Measurements from ENCODE around the gene FGD3.

The FGD3 gene

DNA sequence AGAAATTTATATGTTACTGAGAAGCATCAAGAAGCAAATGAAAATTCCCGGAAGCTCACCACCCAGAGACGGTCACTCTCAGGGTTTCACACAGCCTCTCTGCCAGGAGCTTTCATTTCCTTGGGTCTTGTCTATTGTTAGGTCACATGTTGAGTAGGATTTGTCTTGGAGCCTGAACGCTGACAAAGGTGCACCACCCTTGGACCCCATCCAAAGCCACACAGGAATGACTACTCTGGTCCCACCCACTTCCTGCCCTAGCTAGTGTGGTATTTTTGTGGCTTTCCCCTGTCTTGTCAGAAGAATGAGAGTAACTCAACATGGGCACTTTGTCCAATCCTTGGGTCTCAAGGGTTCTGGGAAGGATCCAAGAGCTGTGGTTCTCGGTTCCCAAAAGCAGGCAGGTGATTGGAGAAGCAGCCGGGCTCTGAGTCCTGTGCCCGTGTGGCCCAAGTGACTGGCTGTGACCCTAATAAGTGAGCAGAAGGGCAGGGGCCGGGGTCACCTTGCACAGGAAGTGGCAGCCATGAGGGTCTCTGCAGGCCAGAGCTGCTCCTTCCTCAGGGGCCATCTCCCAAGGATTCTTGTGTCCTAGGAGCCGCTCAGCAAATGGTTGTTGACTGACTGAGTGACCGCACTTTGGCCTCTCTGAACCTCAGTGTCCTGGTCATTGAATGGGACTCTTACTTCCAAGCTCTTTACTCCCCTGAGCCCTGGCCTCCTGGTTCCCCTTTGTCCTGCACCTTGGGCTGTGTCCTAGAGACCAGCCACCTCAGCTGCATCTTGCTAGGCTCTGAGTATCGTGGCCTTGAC is 6.9 kb downstream of the FGD3 start:
- no peak for DNase-seq (ENCODE audit: low read depth)

DNA sequence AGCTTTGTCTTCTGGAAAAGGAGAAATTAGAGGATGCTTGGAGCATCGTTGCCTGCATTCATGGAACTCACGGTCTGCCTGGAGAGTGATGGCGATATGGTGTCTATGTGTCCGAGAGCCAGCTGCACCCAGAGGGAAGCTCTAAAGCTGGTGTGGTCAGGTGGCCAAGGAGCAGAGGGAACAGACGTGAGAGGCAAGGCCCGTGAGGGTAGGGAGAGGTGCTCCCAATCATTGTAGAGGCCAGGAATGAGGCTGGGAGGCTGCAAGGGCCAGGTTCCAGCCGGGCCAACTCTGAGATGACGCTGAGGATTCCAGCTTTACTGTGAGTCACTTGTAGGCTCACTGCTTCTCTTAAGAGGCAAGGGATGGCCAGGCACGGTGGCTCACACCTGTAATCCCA is 7.6 kb downstream of the FGD3 start:
- no peak for DNase-seq (ENCODE audit: low read depth)

DNA sequence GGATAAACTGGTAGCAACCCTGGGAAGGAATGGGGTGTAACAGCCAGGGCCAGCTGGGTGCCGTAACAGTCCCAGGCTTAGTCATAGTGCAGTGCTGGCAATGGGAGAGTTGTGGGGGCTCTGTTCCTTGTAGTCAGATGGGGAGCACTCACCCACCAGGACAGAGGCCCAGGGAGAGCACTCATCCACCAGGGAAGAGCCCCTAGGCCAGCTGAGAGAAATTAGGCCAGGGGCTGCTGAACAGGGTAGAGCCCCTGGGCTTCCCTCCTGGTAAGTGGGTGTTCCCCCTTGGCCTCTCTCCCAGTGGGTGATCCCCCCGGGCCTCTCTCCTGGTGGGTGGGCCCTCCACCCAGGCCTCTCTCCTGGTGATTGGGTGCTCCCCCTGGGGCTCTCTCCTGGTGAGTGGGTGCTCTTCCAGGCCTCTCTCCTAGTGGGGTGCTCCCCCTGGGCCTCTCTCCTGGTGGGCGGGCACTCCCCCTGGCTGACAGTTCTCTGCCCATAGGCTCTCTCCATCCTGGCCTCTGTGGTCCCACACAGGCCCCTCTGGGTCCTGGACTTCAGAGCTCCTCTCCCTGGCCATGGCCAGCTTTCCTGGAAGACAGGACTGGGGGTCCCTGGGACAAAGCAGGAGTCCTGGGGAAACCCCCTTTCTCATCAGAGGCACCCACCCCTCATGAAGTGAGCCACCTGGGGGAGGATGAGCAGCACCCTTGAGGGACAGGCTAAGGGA is 13.4 kb downstream of the FGD3 start:
- no peak for DNase-seq (ENCODE audit: low read depth)

DNA sequence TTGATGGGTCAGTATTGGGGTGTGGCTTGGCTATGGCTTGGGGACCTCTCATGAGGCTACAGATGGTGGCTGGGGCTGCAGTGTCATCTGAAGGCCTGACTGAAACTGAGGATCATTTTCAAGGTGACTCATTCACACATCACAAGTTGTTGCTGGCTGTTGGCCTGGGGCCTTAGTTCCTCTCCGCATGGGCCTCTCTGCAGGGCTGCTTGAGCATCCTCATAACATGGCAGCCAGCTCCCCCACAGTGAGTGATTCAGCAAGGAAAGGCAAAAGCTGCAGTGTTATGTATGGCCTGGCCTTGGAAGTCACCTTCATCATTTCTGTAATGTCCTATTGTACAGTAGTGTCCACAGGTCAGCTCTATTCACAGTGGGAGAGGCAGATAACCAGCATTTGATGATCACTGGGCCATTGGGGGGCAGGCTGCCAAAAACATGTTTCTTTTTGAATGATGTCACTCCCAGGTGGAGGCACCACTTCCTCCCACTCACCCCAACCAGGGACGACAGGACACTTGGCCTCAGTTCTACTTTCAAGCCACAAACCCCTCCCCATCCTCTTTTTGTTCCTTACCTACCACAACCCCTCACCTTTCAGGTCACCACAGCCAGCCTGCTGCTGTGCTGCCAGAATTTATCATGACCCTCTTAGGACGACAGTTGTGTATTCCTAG is 14.4 kb downstream of the FGD3 start:
- no peak for DNase-seq (ENCODE audit: low read depth)

DNA sequence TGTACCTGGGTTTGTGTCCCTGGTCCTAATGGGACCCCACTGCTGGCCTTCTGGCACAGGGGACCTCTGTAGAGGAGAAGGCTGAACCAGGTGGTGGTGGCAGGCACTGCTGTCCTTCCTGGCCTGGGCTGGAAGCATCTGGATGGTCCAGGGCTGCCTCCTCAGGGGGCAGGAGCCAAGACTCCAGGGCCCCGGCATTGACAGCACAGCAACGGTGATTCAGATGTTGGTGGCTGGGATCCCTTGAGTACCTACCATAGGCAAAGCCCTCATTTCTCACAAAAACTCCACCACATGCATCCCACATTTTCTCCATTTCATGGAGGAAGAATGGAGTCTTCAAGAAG is 15.0 kb downstream of the FGD3 start:
- DNase-seq (ENCODE audit: low read depth) = no peak

DNA sequence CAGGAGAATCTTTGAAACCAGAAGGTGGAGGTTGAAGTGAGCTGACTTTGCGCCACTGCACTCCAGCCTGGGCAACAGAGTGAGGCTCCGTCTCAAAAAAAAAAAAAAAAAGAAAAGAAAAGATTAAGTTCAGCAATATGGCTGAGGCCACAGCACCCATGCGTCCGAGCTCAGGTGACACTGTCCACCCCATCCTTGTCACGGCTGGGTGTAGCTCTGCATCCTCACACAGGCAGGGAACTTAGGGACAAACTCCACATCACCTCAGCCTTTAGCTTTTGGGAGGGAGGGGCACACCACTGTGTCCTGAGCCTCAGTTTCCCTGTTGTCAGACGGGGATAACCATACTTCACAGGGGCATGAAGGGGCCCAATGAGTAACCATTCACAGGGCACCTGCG is 15.5 kb downstream of the FGD3 start:
- DNase-seq (ENCODE audit: low read depth) = no peak

DNA sequence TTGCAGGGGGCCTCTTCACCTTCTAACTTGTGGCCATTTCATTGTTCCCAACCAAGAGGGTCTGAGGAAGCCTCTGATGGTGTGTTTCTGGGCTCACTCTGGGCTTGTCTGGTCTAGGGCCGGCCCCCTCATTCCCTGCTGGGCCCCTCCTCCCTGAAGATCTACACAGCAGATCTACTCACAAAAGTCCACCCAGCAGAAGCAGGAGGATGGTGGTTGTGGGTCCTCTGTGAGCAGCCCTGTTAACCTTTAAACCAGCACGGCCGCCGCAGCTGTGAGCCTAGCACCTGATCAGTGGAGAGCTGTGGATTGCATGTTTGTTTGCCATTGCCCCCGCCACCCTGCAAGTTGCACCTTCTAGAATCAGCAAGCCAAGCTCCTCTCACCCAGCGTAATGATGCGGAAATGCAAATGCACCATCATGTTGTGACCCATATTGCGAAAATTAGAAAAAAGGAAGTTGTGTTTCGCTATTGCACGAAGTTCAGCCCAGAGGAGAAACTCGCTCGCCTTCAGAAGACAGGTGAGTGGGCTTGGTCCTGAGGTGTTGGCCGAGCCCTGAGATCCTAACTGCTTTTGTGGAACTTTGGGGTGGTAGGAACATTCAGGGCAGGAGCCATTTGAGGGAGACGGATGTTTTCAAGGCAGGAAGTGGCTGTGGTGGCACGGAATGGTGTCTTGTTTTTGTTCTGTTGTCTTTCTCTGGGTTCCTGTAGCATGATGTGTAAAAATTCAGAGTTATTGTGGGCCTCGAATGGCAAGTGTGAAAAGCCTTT is 16.7 kb downstream of the FGD3 start:
- DNase-seq (ENCODE audit: low read depth) = no peak

DNA sequence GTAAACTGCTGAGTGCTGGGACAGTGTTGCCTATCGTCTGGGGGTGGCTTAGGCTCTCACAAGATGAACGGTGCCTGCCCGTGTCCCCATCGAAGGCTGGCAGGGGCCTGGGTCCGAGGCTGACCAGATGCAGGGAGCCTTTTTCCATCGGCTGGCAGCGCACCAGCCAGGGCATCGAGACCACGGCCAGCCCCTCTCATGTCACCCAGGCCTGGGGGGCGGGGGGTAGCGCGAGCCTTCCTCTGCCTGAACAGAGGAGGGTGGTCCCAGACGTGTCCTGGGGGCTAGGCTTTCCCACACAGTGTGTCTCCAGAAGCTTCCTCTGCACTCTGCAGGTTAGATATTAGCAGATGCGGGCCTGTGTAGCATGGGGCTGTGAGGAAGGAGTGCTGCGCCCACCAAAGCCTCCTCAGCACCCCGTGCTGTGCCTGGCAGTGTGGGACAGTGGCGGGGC is 17.3 kb downstream of the FGD3 start:
- DNase-seq (ENCODE audit: low read depth) = no peak

DNA sequence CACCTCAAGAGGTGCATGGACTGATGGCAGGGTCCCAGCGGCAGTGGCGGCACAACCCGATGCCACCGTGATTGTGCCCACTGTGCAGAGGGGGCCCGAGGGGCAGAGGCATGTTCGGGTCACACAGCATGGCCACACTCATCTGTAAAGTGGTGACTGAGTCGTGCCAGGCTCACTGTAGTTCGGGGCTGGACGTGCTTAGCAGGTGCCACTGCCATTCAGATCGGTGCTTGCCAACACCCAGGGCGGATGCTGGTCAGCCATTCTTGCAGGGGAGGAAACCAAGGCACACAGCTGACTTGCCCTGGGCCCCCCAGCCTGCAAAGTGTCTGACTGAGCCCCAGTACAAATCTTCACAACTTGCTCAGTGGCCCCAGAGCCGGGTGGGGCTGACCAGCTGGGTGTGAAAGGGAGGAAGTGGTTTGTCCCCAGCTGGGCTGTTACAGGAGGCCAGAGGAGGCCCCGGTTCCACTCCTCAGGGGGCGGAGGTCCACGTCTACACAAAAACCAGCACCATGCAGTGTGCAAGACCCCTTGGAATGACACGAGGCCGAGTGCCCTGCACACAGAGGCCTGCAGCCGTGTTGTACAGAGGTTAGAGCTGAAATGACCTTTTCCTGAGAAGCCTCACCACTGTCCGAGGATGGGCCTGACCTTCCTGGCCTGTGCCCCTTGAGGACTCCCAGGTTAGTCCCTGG is 17.9 kb downstream of the FGD3 start:
- DNase-seq (ENCODE audit: low read depth) = no peak

DNA sequence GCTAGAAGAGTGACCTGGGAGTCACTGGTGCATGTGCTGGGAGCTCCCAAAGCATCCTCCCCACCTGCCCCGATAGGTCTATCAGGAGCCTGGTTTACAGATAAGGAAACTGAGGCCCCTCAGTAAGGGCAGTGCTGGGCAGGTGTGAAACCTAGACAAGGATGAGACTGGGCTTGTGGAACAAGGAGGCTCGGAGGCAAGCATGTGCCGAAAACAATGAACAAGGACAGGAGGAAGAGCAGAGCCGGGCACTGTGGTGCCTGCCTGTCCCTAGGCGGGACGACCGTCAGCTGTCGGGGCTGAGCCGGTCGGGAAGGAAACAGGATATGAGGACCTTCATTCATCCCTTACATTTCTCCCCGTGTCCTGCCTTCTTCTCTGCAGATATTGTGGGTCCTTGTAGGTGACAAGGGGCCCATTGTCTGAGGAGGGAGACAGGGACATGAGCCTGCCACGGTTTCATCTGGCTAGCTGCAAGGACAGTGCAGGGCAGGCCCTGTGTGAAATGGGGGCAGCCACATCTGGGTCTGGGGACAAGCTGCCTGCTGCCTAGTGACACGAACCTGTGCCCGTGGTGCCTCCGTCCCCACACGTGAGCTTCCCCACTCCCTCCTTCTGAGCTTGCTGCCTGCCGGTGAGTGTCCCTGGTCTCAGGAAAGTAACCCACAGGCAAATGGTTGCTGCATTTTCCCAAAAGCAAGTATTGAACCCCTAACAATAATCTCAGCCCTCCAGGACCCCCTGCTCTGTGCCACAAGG is 18.6 kb downstream of the FGD3 start:
- no peak for DNase-seq (ENCODE audit: low read depth)

DNA sequence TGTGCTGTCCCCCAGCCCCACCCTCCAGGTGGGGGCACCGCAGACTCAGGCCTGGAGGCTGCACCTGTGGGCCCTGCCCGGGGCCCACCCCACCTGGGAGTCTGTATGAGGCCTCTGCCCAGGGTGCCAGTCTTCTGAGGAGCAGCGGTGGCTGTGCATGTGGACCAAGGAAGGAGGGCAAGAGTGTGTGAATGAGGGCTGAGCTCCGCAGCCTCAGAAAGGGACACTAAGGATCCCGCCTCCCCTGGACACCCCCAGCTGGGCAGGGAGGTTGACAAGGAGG is 19.1 kb downstream of the FGD3 start:
- DNase-seq (ENCODE audit: low read depth) = no peak

DNA sequence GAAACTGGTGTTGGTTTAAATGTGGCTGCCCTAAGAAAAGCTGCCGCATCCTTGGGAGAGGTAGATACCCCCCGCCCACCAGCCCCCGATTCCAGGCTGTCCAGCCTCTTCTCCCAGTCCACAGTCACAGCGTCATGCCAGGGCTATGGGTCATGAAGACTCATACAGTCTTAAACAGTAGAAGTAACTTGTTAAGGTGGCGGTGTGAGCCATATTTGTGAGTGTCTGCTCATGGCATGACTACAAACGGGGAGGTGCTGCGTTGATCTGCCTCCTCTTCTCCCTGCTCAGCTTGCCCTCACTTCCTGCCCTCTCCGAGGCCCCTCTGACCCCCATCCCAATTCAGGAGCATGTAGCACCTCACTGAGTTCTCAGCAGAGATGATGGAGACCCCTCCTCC is 20.8 kb downstream of the FGD3 start:
- DNase-seq (ENCODE audit: low read depth) = no peak

DNA sequence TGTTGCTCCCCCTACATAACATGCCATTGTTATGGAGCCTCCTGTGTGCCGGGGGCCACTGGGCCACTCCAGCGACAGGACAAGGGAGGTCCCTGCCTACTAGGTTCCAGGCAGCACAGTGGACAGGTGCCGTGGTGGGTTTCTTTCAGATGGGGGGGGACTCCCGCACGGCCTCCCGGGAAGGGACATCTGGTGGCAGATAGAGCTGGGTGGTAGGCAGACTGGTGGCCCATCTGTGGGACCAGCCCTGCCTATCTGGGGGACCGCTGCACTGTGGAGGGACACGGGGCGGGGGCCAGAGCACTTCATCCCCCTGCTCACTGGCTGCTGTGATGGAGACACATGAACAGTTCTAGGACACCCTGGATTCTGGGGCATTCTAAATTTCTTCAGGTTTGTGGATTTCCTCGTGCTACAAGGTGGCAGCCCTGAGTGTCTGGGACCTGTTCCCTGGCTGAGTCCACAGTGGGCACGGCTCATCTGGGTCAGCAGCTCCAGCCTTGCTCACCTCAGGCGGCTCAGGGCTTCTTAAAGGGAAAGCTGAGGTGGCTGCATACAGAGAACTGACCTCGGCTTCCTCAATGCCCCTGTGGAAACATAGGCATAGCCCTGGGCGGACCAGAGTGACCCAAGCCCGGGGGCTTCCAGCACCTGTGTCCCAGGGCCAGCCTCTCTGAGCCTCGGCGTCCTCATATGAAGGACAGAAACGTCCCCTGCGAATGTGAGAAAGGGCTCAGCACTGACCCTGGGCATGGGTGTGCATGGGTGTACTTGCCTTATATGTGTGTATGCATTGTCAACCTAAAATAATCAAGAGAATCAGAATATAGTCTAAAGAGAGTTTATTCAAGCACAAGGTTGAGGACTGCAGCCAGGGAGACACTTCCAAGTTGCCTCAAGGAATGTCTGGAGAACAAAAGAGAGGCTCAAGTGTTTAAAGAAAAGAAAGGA is 22.5 kb downstream of the FGD3 start:
- DNase-seq (ENCODE audit: low read depth) = no peak

DNA sequence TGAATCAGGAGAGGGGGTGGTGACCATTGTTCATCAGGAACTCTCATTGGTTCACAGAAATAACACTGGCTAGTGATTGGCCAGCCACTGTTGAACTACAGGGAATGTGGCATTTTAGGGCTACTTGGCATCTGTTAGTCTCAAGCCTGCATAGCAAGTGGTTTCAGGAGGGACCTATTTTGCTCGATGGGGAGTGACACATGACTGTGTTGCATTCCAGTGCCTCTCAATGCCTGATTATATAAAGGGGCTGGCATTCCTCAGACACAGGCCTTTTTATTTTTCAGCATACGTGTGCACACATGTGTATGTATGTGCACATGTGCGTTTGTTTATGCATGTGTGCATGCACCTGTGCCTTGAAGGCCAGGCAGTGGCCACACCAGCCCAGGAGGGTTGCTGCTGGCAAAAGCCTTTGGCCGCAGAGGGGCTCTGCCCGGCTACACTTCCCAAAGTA is 23.2 kb downstream of the FGD3 start:
- no peak for DNase-seq (ENCODE audit: low read depth)

DNA sequence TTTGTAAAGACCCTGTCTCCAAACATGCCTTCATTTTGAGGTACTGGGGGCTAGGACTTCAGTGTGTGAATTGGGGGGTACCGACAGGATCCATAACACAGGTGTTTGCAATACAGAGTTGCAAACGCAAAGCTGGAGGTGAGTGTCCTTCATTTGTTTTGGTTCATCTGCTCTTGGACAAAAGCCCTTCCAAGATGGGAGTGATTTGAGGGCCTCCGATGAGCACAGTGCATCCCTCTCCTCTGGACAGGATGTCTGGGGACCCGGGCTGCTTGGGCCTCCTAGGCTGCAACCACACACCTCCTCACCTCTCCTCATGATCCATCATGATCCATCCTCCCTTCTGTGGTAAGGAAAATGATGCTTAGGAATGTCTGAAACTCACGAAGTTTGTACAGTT is 23.8 kb downstream of the FGD3 start:
- DNase-seq (ENCODE audit: low read depth) = no peak

DNA sequence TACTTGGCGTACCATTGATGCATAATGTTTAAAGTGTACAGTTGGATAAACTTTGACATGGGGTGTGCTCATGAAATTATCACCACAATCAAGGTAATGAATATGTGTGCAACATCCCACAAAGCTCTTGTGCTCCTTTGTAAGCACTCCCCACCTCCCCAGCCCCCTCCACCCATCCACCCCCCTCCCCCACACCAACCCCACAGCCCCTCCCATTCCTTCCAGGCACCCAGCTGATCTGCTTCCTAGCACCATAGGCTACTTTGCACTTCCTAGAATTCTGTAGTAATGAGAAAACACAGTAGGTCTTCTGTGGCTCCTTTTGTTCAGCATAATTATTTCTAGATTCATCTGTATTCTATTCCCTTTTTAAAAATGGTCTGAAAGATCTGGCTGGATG is 24.5 kb downstream of the FGD3 start:
- no peak for DNase-seq (ENCODE audit: low read depth)

DNA sequence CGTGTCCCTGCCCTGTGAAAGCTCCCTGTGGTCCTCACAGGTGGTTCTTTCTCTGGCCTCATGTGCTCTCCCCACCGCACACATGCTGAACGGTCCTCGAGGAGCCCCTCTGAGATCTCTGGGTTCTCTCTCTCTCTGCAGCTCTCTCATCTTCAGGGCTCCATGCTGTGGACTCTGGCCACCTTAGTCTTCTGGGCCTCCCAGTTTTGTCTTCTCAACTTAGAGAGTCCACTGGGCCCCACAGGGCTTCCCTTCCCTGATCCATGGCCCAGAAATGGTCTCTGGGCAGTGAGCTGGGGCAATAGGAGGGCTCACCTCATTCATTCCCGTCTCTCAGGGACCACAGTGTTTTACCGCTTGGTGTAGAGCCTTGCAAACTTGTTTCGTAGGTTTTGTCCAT is 26.4 kb downstream of the FGD3 start:
- no peak for DNase-seq (ENCODE audit: low read depth)

DNA sequence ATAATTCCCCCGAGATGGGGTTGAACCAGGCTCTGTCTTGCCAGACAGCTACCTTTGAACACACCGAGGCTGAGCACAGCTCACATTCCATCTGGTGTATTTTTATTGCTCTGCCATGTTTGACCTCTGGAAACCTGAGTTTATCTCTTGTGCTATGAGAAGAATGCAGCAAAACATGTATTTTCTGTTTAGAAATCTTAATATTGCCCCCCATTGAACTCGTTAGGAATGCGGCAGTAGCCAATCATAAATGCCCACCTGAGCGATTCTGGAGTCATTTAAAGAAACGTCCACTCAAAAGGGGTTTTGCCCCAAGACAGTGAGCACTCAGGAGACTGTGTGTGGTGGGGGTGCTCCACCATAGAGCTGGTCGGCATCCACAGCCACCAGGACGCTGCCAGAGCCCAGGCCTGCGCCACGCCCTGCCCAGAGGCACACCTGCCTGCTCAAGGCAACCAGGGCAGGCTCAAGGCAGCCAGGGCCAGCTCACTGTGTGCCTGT is 26.9 kb downstream of the FGD3 start:
- DNase-seq (ENCODE audit: low read depth) = no peak

Measured in GM04504 (cell line).